C4-2B (cell line): ENCODE data around the gene EIF1.

Source experiments
- CTCF ChIP-seq: fragments of 450-650 bp; conservative IDR thresholded peaks from 2 replicates; pipeline ENCODE4 v1.5.1; 2017; ENCODE audit warnings: mild to moderate bottlenecking
- ZFX ChIP-seq: fragments of 450-650 bp; IDR thresholded peaks from 2 replicates; pipeline ENCODE4 v1.6.1; 2017

- TF ChIP-seq CTCF (no peak), ZFX (no peak)
These were observed 36.2 kb upstream of the EIF1 start for GRCh38 chr17:41652461-41652970.
